ENCODE data around the gene TTLL4.
A peak's percentile ranks its signal among the peaks of the same experiment; 100 is the strongest.

The TTLL4 gene

DNA sequence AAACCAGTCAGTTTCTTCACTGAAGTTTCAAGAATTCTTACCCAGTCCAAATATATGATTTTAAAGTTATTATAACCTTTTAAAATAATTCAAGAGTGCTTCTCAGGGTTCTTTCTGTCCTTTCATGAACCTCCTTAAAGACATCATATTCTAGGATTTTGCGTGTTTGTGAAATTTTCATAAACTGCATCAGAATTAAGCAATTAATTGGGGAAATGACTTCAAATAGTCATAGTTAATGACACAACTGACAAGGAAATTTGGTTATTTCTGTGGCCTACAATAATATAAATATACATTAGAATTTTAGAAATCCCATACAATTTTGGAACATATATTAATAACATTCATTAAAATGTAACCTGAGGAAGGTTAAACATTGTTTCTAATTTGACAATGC lies 81.8 kb downstream of the TTLL4 start:
- DNase-seq, result no peak

DNA sequence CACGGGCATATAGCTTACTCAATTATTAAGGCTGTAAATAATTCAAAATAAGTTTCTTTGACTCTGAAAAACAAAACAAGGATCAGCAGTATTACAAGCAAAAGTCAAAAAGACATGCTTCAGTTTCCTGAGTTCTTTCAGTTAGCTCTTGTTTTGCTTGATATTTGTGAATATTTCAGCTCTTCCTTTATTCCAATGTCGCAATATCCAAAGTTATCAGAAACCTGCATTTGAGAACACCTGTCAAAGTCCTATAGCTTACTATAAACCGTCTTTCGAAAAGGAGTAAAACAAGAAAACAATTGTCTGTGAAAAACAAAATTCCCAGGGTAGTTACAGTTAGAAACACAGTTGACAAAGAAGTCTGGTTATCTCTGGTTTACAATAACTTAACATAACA lies 86.1 kb downstream of the TTLL4 start:
- DNase-seq, result no peak

DNA sequence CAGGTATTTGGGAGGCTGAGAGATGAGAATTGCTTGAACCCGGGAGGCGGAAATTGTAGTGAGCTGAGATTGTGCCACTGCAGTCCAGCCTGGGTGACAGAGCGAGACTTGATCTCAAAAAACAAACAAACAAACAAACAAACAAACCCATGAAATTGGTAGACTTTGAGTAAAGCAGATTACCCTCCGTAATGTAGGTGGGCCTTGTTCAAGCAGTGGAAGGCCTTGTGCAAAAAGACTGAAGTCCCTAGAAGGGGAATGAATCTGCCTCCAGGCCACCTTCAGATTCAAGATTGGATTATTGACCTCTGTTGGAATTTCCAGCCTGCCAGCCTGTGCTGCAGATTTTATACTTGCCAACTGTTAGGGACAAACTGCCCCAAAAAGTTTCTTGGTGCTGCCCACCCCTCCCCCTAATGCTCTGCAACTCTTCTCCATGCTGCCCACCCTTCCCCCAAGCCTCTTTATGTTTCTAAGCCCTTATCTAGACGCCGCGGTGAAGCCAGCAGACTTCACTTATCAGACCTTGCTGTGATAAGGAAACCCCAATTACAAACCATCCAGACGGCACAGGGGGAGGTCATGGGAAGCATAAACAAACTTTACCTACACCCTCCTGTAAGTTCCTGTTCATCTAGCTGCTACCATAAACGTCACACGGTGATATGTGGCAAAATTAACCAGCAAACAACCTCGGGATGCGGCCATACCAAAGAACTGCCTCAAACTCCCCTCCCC lies 88.3 kb downstream of the TTLL4 start:
- peak; percentile 70 for DNase-seq

DNA sequence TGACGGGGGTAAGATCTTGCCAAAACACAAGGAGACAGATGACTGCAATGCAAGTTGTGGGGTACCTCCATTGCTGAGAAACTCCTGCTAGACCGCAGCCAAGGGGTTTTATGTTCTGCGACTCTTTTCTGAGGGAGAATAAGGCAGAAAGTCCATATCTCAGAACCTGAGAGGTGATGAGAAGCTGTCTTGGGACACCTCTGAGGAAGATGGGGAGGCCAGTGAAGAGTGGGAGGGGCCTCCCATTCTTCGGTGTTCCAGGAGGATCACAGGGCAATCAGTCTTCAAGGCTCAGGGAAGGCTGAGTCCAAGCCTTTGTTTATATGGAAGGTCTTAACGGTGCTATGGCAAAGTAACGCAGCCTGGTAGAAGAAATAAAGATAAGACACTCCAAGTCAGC lies 89.4 kb downstream of the TTLL4 start:
- no peak for DNase-seq

DNA sequence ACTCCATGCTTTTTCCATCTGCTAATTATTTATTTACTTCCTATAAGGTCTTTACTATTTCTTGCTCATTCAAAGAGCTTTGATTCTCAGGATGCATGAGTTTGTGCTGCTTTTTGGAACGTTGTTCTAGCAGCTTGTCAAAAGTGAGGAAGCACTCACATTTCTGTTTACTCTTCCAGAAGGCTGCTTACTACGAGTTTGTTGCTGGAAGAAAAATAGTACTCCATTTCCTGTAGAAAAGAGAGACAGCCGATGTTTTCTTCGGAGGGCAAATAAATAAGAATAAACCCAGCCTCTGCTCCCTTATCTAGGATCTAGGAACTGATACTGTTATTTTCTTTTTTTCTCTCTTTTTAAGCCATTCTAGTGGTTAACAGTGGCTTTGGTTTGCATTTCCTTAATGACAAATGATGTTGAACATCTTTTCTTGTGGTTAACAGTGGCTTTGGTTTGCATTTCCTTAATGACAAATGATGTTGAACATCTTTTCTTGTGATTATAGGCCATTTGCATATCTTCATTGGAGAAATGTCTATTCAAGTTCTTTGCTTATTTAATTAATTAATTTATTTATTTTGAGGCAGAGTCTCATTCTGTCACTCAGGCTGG lies 91.9 kb downstream of the TTLL4 start:
- no peak for DNase-seq

DNA sequence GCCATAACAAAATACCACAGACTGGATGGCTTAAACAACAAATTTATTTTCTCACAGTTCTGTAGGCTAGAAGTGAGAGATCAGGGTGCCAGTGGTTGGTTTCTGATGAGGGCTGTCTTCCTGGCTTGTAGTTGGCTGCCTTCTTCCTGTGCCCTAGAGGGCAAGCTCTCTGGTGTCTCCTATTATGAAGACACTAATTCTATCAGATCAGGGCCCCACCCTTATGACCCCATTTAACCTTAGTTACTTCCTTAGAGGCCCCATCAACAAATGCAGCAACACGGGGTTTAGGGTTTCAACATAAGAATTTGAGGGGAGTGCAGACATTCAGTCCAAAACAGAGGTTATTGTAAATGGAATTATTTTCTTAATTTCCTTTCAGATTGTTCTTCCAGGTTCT lies 94.2 kb downstream of the TTLL4 start:
- DNase-seq, result no peak
